Esophagus muscularis mucosa (tissue), 3 donors: ENCODE results near the gene RYR2.

Source experiments
- CTCF ChIP-seq, 3 experiments: fragments of 200-600 bp in 2 of 3; fragments of 450-650 bp in 1 of 3; sonication (generic) in 2 of 3; IDR thresholded peaks; one replicate each; pipeline ENCODE4 v1.5.1; 2017 to 2019; ENCODE audit warnings: antibody characterized with exemption in 3 of 3, mild to moderate bottlenecking in 2 of 3, moderate library complexity in 1 of 3
- EP300 ChIP-seq: sonication (generic); formaldehyde crosslinking; IDR thresholded peaks from one replicate; pipeline ENCODE4 v1.6.1; 2017; ENCODE audit warnings: antibody characterized with exemption

GRCh38 chr1:237058470-237058869 lies 16.5 kb downstream of the RYR2 start:
- TF ChIP-seq CTCF (IDR thresholded peaks at IDR 0.05) (no peak), EP300 (no peak)
